Endothelial cell of umbilical vein (primary cell): ENCODE data around the gene CERK. TPM values are rescaled to one million over a fixed set of nuclear protein-coding genes. Genes with fewer than 3 reads are reported as not detected.
A peak's percentile ranks its signal among the peaks of the same experiment; 100 is the strongest.

ENCODE experiments used
- BruUV-seq: library from RNA; stranded (reverse); fragments of 400-500 nt; replicated peaks from 2 replicates; lab custom pipeline; 2021; lab: Mats Ljungman, UMichigan
- CTCF ChIA-PET: fragments of 300-600, 350-600 bp; sonication (Branson Sonifier 250); formaldehyde crosslinking; loops from one replicate; lab custom pipeline; 2021; ENCODE audit warnings: antibody characterized with exemption, inconsistent platforms; lab: Charles Lee
- POLR2A ChIA-PET: fragments of 300-600, 350-600 bp; sonication (Branson Sonifier 250); formaldehyde crosslinking; loops from one replicate; lab custom pipeline; 2021; ENCODE audit warnings: antibody characterized with exemption, inconsistent platforms; lab: Charles Lee
- DNase-seq: peaks from one replicate; pipeline ENCODE4 v3.0.0-alpha.2; 2011; ENCODE audit warnings: low read depth, low spot score
- FAIRE-seq: peaks from 2 replicates; lab custom pipeline; 2011; peaks lifted over from hg19 to GRCh38; lab: Jason Lieb, UNC
- H2AFZ ChIP-seq: 2 replicates; pipeline ENCODE4 v1.6.0; 2012; ENCODE audit warnings: low read depth, low read length, control low read depth, inconsistent platforms
- H3K27ac ChIP-seq: 2 replicates; pipeline ENCODE4 v1.5.1; 2011; ENCODE audit warnings: low read depth, mild to moderate bottlenecking, control low read depth, low read length, moderate library complexity; ENCODE audit not compliant: insufficient read depth
- H3K27me3 ChIP-seq, 2 experiments: 2 replicates each; pipeline versions ENCODE4 v1.6.0 to v1.6.1; 2011; ENCODE audit warnings: low read length in 2 of 2, mixed read lengths in 1 of 2; ENCODE audit not compliant: control insufficient read depth in 2 of 2, insufficient read depth in 2 of 2
- H3K36me3 ChIP-seq, 2 experiments: 2 replicates in 1 of 2; 3 replicates in 1 of 2; pipeline ENCODE4 v1.5.1; 2011; ENCODE audit warnings: low read length in 2 of 2, mild to moderate bottlenecking in 1 of 2, moderate library complexity in 1 of 2; ENCODE audit not compliant: control insufficient read depth in 2 of 2, insufficient read depth in 2 of 2; ENCODE audit errors: extremely low read depth in 1 of 2
- H3K4me1 ChIP-seq: 3 replicates; pipeline ENCODE4 v1.5.1; 2011; ENCODE audit warnings: mild to moderate bottlenecking, low read length; ENCODE audit not compliant: control insufficient read depth, insufficient read depth; ENCODE audit errors: extremely low read depth
- H3K4me2 ChIP-seq: 2 replicates; pipeline ENCODE4 v1.6.1; 2011; ENCODE audit warnings: low read length, control low read depth, mixed read lengths; ENCODE audit not compliant: insufficient read depth
- H3K4me3 ChIP-seq, 3 experiments: fragments of 200-600 bp in 1 of 3; sonication (generic), shearing (Covaris generic) in 1 of 3; replicated peaks in 1 of 3; 2 replicates each; pipeline ENCODE4 v1.5.1; 2011 to 2016; ENCODE audit warnings: control low read depth in 3 of 3, low read length in 3 of 3, mild to moderate bottlenecking in 2 of 3, inconsistent platforms in 1 of 3, low read depth in 1 of 3, moderate library complexity in 1 of 3; ENCODE audit not compliant: insufficient read depth in 1 of 3
- H3K79me2 ChIP-seq: 2 replicates; pipeline ENCODE4 v1.6.0; 2012; ENCODE audit warnings: low read length, inconsistent platforms; ENCODE audit not compliant: control insufficient read depth, insufficient read depth
- H3K9ac ChIP-seq: replicated peaks from 2 replicates; pipeline ENCODE3; 2011; ENCODE audit warnings: low read length, control low read depth; ENCODE audit not compliant: insufficient read depth; ENCODE audit errors: extremely low read depth
- H3K9me1 ChIP-seq: replicated peaks from 3 replicates; pipeline ENCODE4 v1.6.0; 2011; ENCODE audit warnings: mild to moderate bottlenecking, low read length; ENCODE audit not compliant: control insufficient read depth, insufficient read depth; ENCODE audit errors: extremely low read depth
- H3K9me3 ChIP-seq: replicated peaks from 2 replicates; pipeline ENCODE4 v1.5.1; 2012; ENCODE audit warnings: low read length, inconsistent platforms; ENCODE audit not compliant: control insufficient read depth, insufficient read depth
- H4K20me1 ChIP-seq: replicated peaks from 2 replicates; pipeline ENCODE3; 2011; ENCODE audit warnings: mild to moderate bottlenecking, low read length; ENCODE audit not compliant: control insufficient read depth, insufficient read depth; ENCODE audit errors: extremely low read depth
- EZH2 ChIP-seq: IDR thresholded peaks from 2 replicates; pipeline ENCODE4 v1.6.1; 2012; ENCODE audit warnings: borderline replicate concordance, low read depth, mild to moderate bottlenecking, moderate library complexity, low read length, inconsistent platforms; ENCODE audit not compliant: severe bottlenecking
- FOS ChIP-seq: IDR thresholded peaks from 2 replicates; pipeline ENCODE4 v1.6.1; 2011; ENCODE audit warnings: mild to moderate bottlenecking, low read length, moderate library complexity, borderline replicate concordance; ENCODE audit not compliant: insufficient read depth
- GATA2 ChIP-seq: IDR thresholded peaks from 2 replicates; pipeline ENCODE4 v1.7.0; 2011; ENCODE audit warnings: low read depth, mild to moderate bottlenecking, moderate library complexity, mixed read lengths, low read length; ENCODE audit not compliant: insufficient read length, insufficient read depth
- JUN ChIP-seq: IDR thresholded peaks from 2 replicates; pipeline ENCODE4 v1.6.1; 2011; ENCODE audit warnings: borderline replicate concordance, low read depth; ENCODE audit not compliant: insufficient read length, insufficient read depth
- MAX ChIP-seq: IDR thresholded peaks from 2 replicates; pipeline ENCODE4 v1.6.1; 2011; ENCODE audit not compliant: insufficient read depth, insufficient read length
- MYC ChIP-seq: IDR thresholded peaks from one replicate; pipeline ENCODE4 v1.6.1; 2011; ENCODE audit warnings: mild to moderate bottlenecking, low read depth, low read length
- POLR2A ChIP-seq: IDR thresholded peaks from 2 replicates; pipeline ENCODE4 v1.6.1; 2012; ENCODE audit warnings: low read depth, mild to moderate bottlenecking, control low read depth, low read length
- POLR2AphosphoS5 ChIP-seq: IDR thresholded peaks from 2 replicates; pipeline ENCODE4 v1.6.1; 2012; ENCODE audit warnings: low read depth, mild to moderate bottlenecking, control low read depth, low read length, moderate library complexity; ENCODE audit not compliant: insufficient read depth
- dilution Hi-C: fragments of 300-500 bp; cut with MboI; formaldehyde crosslinking; loops from one replicate; pipeline ENCODE4 v1.15.0; 2019; ENCODE audit warnings: low sequenced_read_pairs; ENCODE audit not compliant: extremely low pct_ligation_motif_present
- intact Hi-C: fragments of 100-400 bp; cut with micrococcal nuclease; formaldehyde crosslinking; loops from one replicate; pipeline ENCODE4 v1.10.0; 2022
- polyA plus RNA-seq, 4 experiments: library from polyadenylated mRNA; depleted of rRNA in 3 of 4; stranded (reverse) in 3 of 4; unstranded in 1 of 4; fragments of >200 nt; gene quantifications; 2 replicates each; pipeline versions ENCODE4 v1.2.1 to v1.2.3, GENCODE V29; 2011 to 2012; ENCODE audit warnings: missing spikeins in 1 of 4
- total RNA-seq: library from RNA; stranded (reverse); gene quantifications from 2 replicates; pipeline ENCODE4 v1.2.3, GENCODE V29; 2021
- TF ChIP-seq, protein P1 (sequence below), 2 donors: IDR thresholded peaks; 1 replicate in 1 of 2; 2 replicates in 1 of 2; pipeline ENCODE4 v1.5.1; 2011; ENCODE audit warnings: low read length in 2 of 2, mild to moderate bottlenecking in 2 of 2, moderate library complexity in 2 of 2, control low read depth in 1 of 2, inconsistent platforms in 1 of 2, low read depth in 1 of 2; ENCODE audit not compliant: insufficient read depth in 1 of 2; ENCODE audit errors: extremely low read depth in 1 of 2

Gene CERK
- total and polyA plus RNA-seq, 2 donors (not counting 3 experiments of a cell fraction or from before 2014, with no cell fraction given), result 61.1 to 88.0 TPM

DNA sequence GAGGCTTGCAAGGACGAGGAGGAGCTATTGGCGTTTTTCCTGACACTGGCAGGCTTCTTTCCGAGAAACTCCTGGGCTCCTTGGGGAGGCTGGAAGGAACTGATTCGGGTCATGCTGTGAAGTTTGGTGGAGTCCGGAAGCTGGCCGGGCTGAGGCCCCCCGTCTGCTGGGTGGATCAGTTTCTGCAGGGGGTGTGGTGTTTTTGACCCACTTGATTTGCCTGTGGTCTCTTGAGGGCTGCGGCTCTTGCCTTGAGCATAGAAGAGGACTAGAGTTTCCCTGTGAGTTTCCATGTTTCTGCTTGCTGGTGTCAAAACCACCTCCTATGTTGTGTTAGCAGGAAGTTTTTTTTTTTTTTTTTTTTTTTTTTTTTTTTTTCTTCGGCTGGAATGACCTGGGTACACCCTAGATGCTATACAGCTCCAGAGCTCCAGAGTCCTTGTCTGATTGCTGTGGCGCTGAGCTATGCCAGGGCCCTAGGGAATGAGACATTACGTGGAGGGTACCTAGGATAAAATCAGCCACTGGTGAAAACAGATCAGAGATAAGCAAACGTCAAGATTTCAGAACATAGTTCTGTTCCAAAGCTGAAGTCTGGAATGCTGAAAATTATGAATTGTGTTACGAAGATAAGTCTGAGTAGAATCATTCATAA, 25.1 kb upstream of the CERK start:
- no peaks in the 10 kb centered on the region for H4K20me1 ChIP-seq
- ChIA-PET POLR2A (interaction anchor here (0.7 to 1.4 kb wide), 13 partner anchors 7 to 48 kb away, joined by 3 to 10 read pairs (median 3); no protein-coding TSS in a partner anchor), CTCF (interaction anchor here (0.8 to 2.7 kb wide), 13 partner anchors 9 to 396 kb away, joined by 3 to 14 read pairs (median 5); no protein-coding TSS in a partner anchor)
- H3K27ac ChIP-seq, result peak overlapping the region; percentile 87
- H3K36me3 ChIP-seq, result peaks cover 0 to 2% of the 10 kb centered on the region in 2 experiments
- peak overlapping the region; percentile 40 for H2AFZ ChIP-seq
- TF ChIP-seq JUN (no peak), POLR2A (no peak), FOS (no peak), MAX (no peak), GATA2 (no peak), EZH2 (no peak), MYC (no peak), POLR2AphosphoS5 (no peak)
- TF ChIP-seq, protein P1, sequence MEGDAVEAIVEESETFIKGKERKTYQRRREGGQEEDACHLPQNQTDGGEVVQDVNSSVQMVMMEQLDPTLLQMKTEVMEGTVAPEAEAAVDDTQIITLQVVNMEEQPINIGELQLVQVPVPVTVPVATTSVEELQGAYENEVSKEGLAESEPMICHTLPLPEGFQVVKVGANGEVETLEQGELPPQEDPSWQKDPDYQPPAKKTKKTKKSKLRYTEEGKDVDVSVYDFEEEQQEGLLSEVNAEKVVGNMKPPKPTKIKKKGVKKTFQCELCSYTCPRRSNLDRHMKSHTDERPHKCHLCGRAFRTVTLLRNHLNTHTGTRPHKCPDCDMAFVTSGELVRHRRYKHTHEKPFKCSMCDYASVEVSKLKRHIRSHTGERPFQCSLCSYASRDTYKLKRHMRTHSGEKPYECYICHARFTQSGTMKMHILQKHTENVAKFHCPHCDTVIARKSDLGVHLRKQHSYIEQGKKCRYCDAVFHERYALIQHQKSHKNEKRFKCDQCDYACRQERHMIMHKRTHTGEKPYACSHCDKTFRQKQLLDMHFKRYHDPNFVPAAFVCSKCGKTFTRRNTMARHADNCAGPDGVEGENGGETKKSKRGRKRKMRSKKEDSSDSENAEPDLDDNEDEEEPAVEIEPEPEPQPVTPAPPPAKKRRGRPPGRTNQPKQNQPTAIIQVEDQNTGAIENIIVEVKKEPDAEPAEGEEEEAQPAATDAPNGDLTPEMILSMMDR (IDR thresholded peaks at IDR 0.05; ENCODE audit: extremely low read depth in 1 of 2, insufficient read depth in 1 of 2, low read depth in 1 of 2, low read length in 2 of 2), result no peak
- peak overlapping the region; percentile 74 to 87 (median 77) for H3K4me3 ChIP-seq
- intact Hi-C loops, result no loop called here
- DNase-seq (peak; percentile 34), FAIRE-seq (no peak)
- peaks cover 24% of the 10 kb centered on the region for H3K4me1 ChIP-seq
- no peaks in the 10 kb centered on the region for H3K9me1 ChIP-seq
- peak overlapping the region; percentile 84 for H3K4me2 ChIP-seq
- BruUV-seq, result no TSS peak
- dilution Hi-C loops, result no loop called here
- H3K9me3 ChIP-seq, result no peaks in the 10 kb centered on the region
- H3K9ac ChIP-seq, result peak overlapping the region; percentile 92
- peaks cover 44% of the 10 kb centered on the region for H3K79me2 ChIP-seq
- H3K27me3 ChIP-seq, result no peaks in the 10 kb centered on the region
